ENCODE data around the gene SHB.

SHB gene

GRCh38 chr9:38090170-38090569 is 21.1 kb upstream of the SHB start:
- H3K9me2 ChIP-seq (replicated peaks; ENCODE audit: insufficient read depth, low read length): no peaks in the 10 kb centered on the region
- no peak overlapping the region for H2AFZ ChIP-seq (ENCODE audit: low read length)
- H3K27ac ChIP-seq (ENCODE audit: low read length): no peak overlapping the region
- H3K9ac ChIP-seq (ENCODE audit: low read length): no peak overlapping the region
- H4K20me1 ChIP-seq (ENCODE audit: insufficient read depth, low read length): no peaks in the 10 kb centered on the region
- H3K79me2 ChIP-seq (ENCODE audit: low read length): no peaks in the 10 kb centered on the region
- H3K4me2 ChIP-seq (ENCODE audit: low read depth, low read length): no peak overlapping the region
- H3K9me3 ChIP-seq (replicated peaks; ENCODE audit: insufficient read depth, low read length): no peaks in the 10 kb centered on the region
- H3F3A ChIP-seq (ENCODE audit: insufficient read depth, low read length): peaks cover 6% of the 10 kb centered on the region; the same call in 1 of the 2 replicates
- peaks cover 9% of the 10 kb centered on the region for H3K4me1 ChIP-seq (ENCODE audit: low read length)
- H3K27me3 ChIP-seq (replicated peaks; ENCODE audit: insufficient read depth, low read length): no peaks in the 10 kb centered on the region
- no peak overlapping the region for H3K4me3 ChIP-seq (ENCODE audit: low read length)
- no peak for DNase-seq
- H3K36me3 ChIP-seq (replicated peaks; ENCODE audit: insufficient read depth, low read length): no peaks in the 10 kb centered on the region
- TF ChIP-seq EZH2phosphoT487 (IDR thresholded peaks at IDR 0.05; ENCODE audit: low read length) (no peak), EZH2 (optimal IDR thresholded peaks at IDR 0.05; ENCODE audit: low read depth, low read length) (no peak), CTCF (IDR thresholded peaks at IDR 0.05; ENCODE audit: low read length) (no peak)

- Histone ChIP-seq H3K36me3 (replicated peaks; ENCODE audit: insufficient read depth, low read length) (no peaks in the 10 kb centered on the region), H3K27me3 (replicated peaks; ENCODE audit: insufficient read depth, low read length) (no peaks in the 10 kb centered on the region), H3F3A (ENCODE audit: insufficient read depth, low read length) (peaks cover 6% of the 10 kb centered on the region; the same call in 1 of the 2 replicates), H2AFZ (ENCODE audit: low read length) (no peak overlapping the region), H3K9me3 (replicated peaks; ENCODE audit: insufficient read depth, low read length) (no peaks in the 10 kb centered on the region), H3K4me3 (ENCODE audit: low read length) (no peak overlapping the region), H3K9ac (ENCODE audit: low read length) (no peak overlapping the region), H3K9me2 (replicated peaks; ENCODE audit: insufficient read depth, low read length) (no peaks in the 10 kb centered on the region), H3K79me2 (ENCODE audit: low read length) (no peaks in the 10 kb centered on the region), H3K27ac (ENCODE audit: low read length) (no peak overlapping the region), H3K4me1 (ENCODE audit: low read length) (peaks cover 9% of the 10 kb centered on the region), H4K20me1 (ENCODE audit: insufficient read depth, low read length) (no peaks in the 10 kb centered on the region), H3K4me2 (ENCODE audit: low read depth, low read length) (no peak overlapping the region)
- no peak for DNase-seq
- no peak for TF ChIP-seq EZH2phosphoT487 (IDR thresholded peaks at IDR 0.05; ENCODE audit: low read length)
- TF ChIP-seq CTCF (IDR thresholded peaks at IDR 0.05; ENCODE audit: low read length): no peak
- no peak for TF ChIP-seq EZH2 (optimal IDR thresholded peaks at IDR 0.05; ENCODE audit: low read depth, low read length)
These were observed 20.5 kb upstream of the SHB start for GRCh38 chr9:38089387-38090165.

GRCh38 chr9:38088006-38088925 is 19.2 kb upstream of the SHB start:
- Histone ChIP-seq H2AFZ (ENCODE audit: low read length) (peak overlapping the region; percentile 36), H3K79me2 (ENCODE audit: low read length) (no peaks in the 10 kb centered on the region), H3F3A (ENCODE audit: insufficient read depth, low read length) (peaks cover 6% of the 10 kb centered on the region; the same call in 1 of the 2 replicates), H3K4me2 (ENCODE audit: low read depth, low read length) (peak overlapping the region; percentile 21), H3K4me3 (ENCODE audit: low read length) (no peak overlapping the region; the same call in 1 of the 2 replicates), H3K9ac (ENCODE audit: low read length) (no peak overlapping the region), H3K4me1 (ENCODE audit: low read length) (peaks cover 9% of the 10 kb centered on the region), H3K36me3 (replicated peaks; ENCODE audit: insufficient read depth, low read length) (no peaks in the 10 kb centered on the region), H3K27me3 (replicated peaks; ENCODE audit: insufficient read depth, low read length) (no peaks in the 10 kb centered on the region), H3K27ac (ENCODE audit: low read length) (no peak overlapping the region), H4K20me1 (ENCODE audit: insufficient read depth, low read length) (no peaks in the 10 kb centered on the region), H3K9me2 (replicated peaks; ENCODE audit: insufficient read depth, low read length) (no peaks in the 10 kb centered on the region), H3K9me3 (replicated peaks; ENCODE audit: insufficient read depth, low read length) (no peaks in the 10 kb centered on the region)
- TF ChIP-seq EZH2 (optimal IDR thresholded peaks at IDR 0.05; ENCODE audit: low read depth, low read length): no peak
- TF ChIP-seq EZH2phosphoT487 (IDR thresholded peaks at IDR 0.05; ENCODE audit: low read length): no peak
- TF ChIP-seq CTCF (IDR thresholded peaks at IDR 0.05; ENCODE audit: low read length): peak; percentile 99
- DNase-seq: peak; percentile 62
